WTC11 (cell line): ENCODE results near the gene FAM32A. TPM values are rescaled to one million over a fixed set of nuclear protein-coding genes. Genes with fewer than 3 reads are reported as not detected.

Experiments used
- ATAC-seq: fragments of 200-7000 bp; cut with Tn5 transposase; 2 replicates; pipeline ENCODE4 v1.10.0; 2021; ENCODE audit warnings: mild to moderate bottlenecking, moderate library complexity
- CTCF ChIA-PET: fragments of 300-600 bp; sonication (Branson Sonifier 250); formaldehyde crosslinking; loops from one replicate; lab custom pipeline; 2021; ENCODE audit warnings: antibody characterized with exemption; lab: Charles Lee
- POLR2A ChIA-PET: fragments of 350-600 bp; sonication (Branson Sonifier 250); formaldehyde crosslinking; loops from one replicate; lab custom pipeline; 2021; ENCODE audit warnings: antibody characterized with exemption; lab: Charles Lee
- DNase-seq: peaks from one replicate; pipeline ENCODE4 v3.0.0; 2021; ENCODE audit warnings: low spot score
- H3K27ac Mint-ChIP-seq: 2 replicates; pipeline ENCODE4 v1.8.0; 2021; ENCODE audit warnings: mixed read lengths
- H3K27me3 Mint-ChIP-seq: 2 replicates; pipeline ENCODE4 v1.8.0; 2021; ENCODE audit warnings: low read depth, mild to moderate bottlenecking, moderate library complexity, mixed read lengths
- H3K36me3 Mint-ChIP-seq: 2 replicates; pipeline ENCODE4 v1.8.0; 2021; ENCODE audit warnings: mixed read lengths
- H3K4me1 Mint-ChIP-seq: 2 replicates; pipeline ENCODE4 v1.8.0; 2022; ENCODE audit warnings: mixed read lengths
- H3K4me3 Mint-ChIP-seq: 2 replicates; pipeline ENCODE4 v1.8.0; 2021; ENCODE audit warnings: mild to moderate bottlenecking, moderate library complexity, mixed read lengths
- H3K9me3 Mint-ChIP-seq: 2 replicates; pipeline ENCODE4 v1.8.0; 2021; ENCODE audit warnings: mixed read lengths
- CREB1 ChIP-seq: sonication (generic); formaldehyde crosslinking; IDR thresholded peaks from 2 replicates; pipeline ENCODE4 v1.8.0; 2023; ENCODE audit warnings: mild to moderate bottlenecking, missing genetic modification reagents
- ESRRA ChIP-seq: sonication (generic); formaldehyde crosslinking; IDR thresholded peaks from 2 replicates; pipeline ENCODE4 v1.8.1; 2022; ENCODE audit warnings: mild to moderate bottlenecking, missing genetic modification reagents, borderline replicate concordance
- FOXP1 ChIP-seq: sonication (generic); formaldehyde crosslinking; IDR thresholded peaks from 2 replicates; pipeline ENCODE4 v1.8.0; 2022; ENCODE audit warnings: missing genetic modification reagents, mild to moderate bottlenecking, moderate library complexity, borderline replicate concordance
- JAZF1 ChIP-seq: fragments of 250-450 bp; sonication (Bioruptor Pico); IDR thresholded peaks from 2 replicates; pipeline ENCODE4 v1.9.0; 2021; ENCODE audit warnings: moderate library complexity, mild to moderate bottlenecking, inconsistent platforms
- MXD4 ChIP-seq: fragments of 250-450 bp; sonication (Bioruptor Pico); IDR thresholded peaks from 2 replicates; pipeline ENCODE4 v1.8.0; 2021; ENCODE audit warnings: mild to moderate bottlenecking, moderate library complexity, borderline replicate concordance
- NFYB ChIP-seq: sonication (generic); formaldehyde crosslinking; conservative IDR thresholded peaks from 2 replicates; pipeline ENCODE4 v1.8.0; 2022; ENCODE audit warnings: low read depth, missing genetic modification reagents
- ZNF232 ChIP-seq: sonication (generic); formaldehyde crosslinking; IDR thresholded peaks from 2 replicates; pipeline ENCODE4 v1.8.0; 2022; ENCODE audit warnings: mild to moderate bottlenecking, missing genetic modification reagents
- ZNF396 ChIP-seq: fragments of 250-450 bp; sonication (Bioruptor Pico); IDR thresholded peaks from 2 replicates; pipeline ENCODE4 v1.8.0; 2021; ENCODE audit warnings: mild to moderate bottlenecking, moderate library complexity, borderline replicate concordance
- total RNA-seq: library from RNA; stranded (reverse); gene quantifications from 3 replicates; pipeline ENCODE4 v1.2.3, GENCODE V29; 2021
- TF ChIP-seq, protein P1 (sequence below): sonication (generic); formaldehyde crosslinking; IDR thresholded peaks from 2 replicates; pipeline ENCODE4 v1.8.0; 2023; ENCODE audit warnings: missing genetic modification reagents, mild to moderate bottlenecking, borderline replicate concordance
- TF ChIP-seq, protein P2 (sequence below): sonication (generic); formaldehyde crosslinking; IDR thresholded peaks from 2 replicates; pipeline ENCODE4 v1.8.1; 2023; ENCODE audit warnings: mild to moderate bottlenecking, missing genetic modification reagents, borderline replicate concordance
- TF ChIP-seq, protein P3 (sequence below): sonication (generic); formaldehyde crosslinking; IDR thresholded peaks from 2 replicates; pipeline ENCODE4 v1.8.1; 2023; ENCODE audit warnings: mild to moderate bottlenecking, missing genetic modification reagents, moderate library complexity
- TF ChIP-seq, protein P4 (sequence below): sonication (generic); formaldehyde crosslinking; conservative IDR thresholded peaks from 2 replicates; pipeline ENCODE4 v1.8.1; 2023; ENCODE audit warnings: mild to moderate bottlenecking, low read depth, missing genetic modification reagents, moderate library complexity

The FAM32A gene
- total RNA-seq, 1 experiment from 2014 or later, result 62.2 TPM

- TF ChIP-seq, protein P1, sequence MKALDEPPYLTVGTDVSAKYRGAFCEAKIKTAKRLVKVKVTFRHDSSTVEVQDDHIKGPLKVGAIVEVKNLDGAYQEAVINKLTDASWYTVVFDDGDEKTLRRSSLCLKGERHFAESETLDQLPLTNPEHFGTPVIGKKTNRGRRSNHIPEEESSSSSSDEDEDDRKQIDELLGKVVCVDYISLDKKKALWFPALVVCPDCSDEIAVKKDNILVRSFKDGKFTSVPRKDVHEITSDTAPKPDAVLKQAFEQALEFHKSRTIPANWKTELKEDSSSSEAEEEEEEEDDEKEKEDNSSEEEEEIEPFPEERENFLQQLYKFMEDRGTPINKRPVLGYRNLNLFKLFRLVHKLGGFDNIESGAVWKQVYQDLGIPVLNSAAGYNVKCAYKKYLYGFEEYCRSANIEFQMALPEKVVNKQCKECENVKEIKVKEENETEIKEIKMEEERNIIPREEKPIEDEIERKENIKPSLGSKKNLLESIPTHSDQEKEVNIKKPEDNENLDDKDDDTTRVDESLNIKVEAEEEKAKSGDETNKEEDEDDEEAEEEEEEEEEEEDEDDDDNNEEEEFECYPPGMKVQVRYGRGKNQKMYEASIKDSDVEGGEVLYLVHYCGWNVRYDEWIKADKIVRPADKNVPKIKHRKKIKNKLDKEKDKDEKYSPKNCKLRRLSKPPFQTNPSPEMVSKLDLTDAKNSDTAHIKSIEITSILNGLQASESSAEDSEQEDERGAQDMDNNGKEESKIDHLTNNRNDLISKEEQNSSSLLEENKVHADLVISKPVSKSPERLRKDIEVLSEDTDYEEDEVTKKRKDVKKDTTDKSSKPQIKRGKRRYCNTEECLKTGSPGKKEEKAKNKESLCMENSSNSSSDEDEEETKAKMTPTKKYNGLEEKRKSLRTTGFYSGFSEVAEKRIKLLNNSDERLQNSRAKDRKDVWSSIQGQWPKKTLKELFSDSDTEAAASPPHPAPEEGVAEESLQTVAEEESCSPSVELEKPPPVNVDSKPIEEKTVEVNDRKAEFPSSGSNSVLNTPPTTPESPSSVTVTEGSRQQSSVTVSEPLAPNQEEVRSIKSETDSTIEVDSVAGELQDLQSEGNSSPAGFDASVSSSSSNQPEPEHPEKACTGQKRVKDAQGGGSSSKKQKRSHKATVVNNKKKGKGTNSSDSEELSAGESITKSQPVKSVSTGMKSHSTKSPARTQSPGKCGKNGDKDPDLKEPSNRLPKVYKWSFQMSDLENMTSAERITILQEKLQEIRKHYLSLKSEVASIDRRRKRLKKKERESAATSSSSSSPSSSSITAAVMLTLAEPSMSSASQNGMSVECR (CRISPR knock-in tag), result no peak
- no peak for TF ChIP-seq NFYB (CRISPR knock-in tag)
Measured at GRCh38 chr19:16208847-16209665, 23.8 kb downstream of the FAM32A start (continued).

DNA sequence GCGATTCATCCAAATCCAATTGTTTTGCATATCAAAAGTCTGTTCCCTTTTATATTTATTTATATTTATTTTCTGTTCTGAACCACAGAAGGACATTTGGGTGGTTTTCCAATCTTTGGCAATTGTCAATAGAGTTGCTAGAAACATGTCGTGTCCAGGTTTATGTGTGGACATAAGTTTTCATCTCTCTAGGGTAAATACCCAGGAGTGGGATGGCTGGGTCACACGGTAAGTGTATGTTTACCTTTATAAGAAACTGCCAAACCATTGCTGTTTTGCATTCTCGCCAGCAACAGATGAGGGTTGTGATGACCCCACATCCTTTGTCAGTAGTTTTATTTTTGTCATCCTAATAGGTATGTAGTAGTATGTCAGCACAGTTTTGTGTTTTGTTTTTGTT, 25.0 kb downstream of the FAM32A start:
- Mint-ChIP-seq H3K27ac (no peak overlapping the region), H3K4me1 (no peaks in the 10 kb centered on the region), H3K4me3 (no peak overlapping the region), H3K36me3 (peaks cover 7% of the 10 kb centered on the region), H3K9me3 (no peaks in the 10 kb centered on the region), H3K27me3 (no peaks in the 10 kb centered on the region)
- no peak for DNase-seq
- TF ChIP-seq, protein P2, sequence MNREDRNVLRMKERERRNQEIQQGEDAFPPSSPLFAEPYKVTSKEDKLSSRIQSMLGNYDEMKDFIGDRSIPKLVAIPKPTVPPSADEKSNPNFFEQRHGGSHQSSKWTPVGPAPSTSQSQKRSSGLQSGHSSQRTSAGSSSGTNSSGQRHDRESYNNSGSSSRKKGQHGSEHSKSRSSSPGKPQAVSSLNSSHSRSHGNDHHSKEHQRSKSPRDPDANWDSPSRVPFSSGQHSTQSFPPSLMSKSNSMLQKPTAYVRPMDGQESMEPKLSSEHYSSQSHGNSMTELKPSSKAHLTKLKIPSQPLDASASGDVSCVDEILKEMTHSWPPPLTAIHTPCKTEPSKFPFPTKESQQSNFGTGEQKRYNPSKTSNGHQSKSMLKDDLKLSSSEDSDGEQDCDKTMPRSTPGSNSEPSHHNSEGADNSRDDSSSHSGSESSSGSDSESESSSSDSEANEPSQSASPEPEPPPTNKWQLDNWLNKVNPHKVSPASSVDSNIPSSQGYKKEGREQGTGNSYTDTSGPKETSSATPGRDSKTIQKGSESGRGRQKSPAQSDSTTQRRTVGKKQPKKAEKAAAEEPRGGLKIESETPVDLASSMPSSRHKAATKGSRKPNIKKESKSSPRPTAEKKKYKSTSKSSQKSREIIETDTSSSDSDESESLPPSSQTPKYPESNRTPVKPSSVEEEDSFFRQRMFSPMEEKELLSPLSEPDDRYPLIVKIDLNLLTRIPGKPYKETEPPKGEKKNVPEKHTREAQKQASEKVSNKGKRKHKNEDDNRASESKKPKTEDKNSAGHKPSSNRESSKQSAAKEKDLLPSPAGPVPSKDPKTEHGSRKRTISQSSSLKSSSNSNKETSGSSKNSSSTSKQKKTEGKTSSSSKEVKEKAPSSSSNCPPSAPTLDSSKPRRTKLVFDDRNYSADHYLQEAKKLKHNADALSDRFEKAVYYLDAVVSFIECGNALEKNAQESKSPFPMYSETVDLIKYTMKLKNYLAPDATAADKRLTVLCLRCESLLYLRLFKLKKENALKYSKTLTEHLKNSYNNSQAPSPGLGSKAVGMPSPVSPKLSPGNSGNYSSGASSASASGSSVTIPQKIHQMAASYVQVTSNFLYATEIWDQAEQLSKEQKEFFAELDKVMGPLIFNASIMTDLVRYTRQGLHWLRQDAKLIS, result no peak
- TF ChIP-seq, protein P3, sequence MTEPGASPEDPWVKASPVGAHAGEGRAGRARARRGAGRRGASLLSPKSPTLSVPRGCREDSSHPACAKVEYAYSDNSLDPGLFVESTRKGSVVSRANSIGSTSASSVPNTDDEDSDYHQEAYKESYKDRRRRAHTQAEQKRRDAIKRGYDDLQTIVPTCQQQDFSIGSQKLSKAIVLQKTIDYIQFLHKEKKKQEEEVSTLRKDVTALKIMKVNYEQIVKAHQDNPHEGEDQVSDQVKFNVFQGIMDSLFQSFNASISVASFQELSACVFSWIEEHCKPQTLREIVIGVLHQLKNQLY (CRISPR knock-in tag), result no peak
- TF ChIP-seq CREB1 (CRISPR knock-in tag), result no peak
- TF ChIP-seq, protein P4, sequence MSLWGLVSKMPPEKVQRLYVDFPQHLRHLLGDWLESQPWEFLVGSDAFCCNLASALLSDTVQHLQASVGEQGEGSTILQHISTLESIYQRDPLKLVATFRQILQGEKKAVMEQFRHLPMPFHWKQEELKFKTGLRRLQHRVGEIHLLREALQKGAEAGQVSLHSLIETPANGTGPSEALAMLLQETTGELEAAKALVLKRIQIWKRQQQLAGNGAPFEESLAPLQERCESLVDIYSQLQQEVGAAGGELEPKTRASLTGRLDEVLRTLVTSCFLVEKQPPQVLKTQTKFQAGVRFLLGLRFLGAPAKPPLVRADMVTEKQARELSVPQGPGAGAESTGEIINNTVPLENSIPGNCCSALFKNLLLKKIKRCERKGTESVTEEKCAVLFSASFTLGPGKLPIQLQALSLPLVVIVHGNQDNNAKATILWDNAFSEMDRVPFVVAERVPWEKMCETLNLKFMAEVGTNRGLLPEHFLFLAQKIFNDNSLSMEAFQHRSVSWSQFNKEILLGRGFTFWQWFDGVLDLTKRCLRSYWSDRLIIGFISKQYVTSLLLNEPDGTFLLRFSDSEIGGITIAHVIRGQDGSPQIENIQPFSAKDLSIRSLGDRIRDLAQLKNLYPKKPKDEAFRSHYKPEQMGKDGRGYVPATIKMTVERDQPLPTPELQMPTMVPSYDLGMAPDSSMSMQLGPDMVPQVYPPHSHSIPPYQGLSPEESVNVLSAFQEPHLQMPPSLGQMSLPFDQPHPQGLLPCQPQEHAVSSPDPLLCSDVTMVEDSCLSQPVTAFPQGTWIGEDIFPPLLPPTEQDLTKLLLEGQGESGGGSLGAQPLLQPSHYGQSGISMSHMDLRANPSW, result no peak
- no peak for TF ChIP-seq JAZF1 (CRISPR knock-in tag)
- no peak for TF ChIP-seq FOXP1 (CRISPR knock-in tag)
- TF ChIP-seq ZNF396 (CRISPR knock-in tag), result no peak
- TF ChIP-seq ESRRA (CRISPR knock-in tag), result no peak
- TF ChIP-seq MXD4, result no peak
- TF ChIP-seq ZNF232 (CRISPR knock-in tag), result no peak
- ATAC-seq, result no peak
- ChIA-PET POLR2A (no interaction called here), CTCF (no interaction called here)
